SJSA1 (cell line): ENCODE results near the gene PIM1. TPM values are rescaled to one million over a fixed set of nuclear protein-coding genes. Genes with fewer than 3 reads are reported as not detected.

ENCODE experiments used
- DNase-seq, 2 experiments: peaks; one replicate each; pipeline ENCODE4 v3.0.0-alpha.2; 2015 to 2020; ENCODE audit warnings: low spot score in 2 of 2, low read depth in 1 of 2
- H3K27ac ChIP-seq: fragments of 250-450 bp; sonication (Bioruptor Pico); 2 replicates; pipeline ENCODE4 v1.5.1; 2020; ENCODE audit warnings: mild to moderate bottlenecking, moderate library complexity
- H3K27me3 ChIP-seq: fragments of 250-450 bp; sonication (Bioruptor Pico); replicated peaks from 2 replicates; pipeline ENCODE4 v1.5.1; 2020; ENCODE audit warnings: mild to moderate bottlenecking, moderate library complexity
- H3K36me3 ChIP-seq: fragments of 250-450 bp; sonication (Bioruptor Pico); 2 replicates; pipeline ENCODE4 v1.5.1; 2020; ENCODE audit warnings: mild to moderate bottlenecking
- H3K4me1 ChIP-seq: fragments of 250-450 bp; sonication (Bioruptor Pico); replicated peaks from 2 replicates; pipeline ENCODE4 v1.6.1; 2021; ENCODE audit warnings: mild to moderate bottlenecking
- H3K4me3 ChIP-seq: fragments of 250-450 bp; sonication (Bioruptor Pico); 2 replicates; pipeline ENCODE4 v1.5.1; 2020; ENCODE audit warnings: mild to moderate bottlenecking
- H3K9me3 ChIP-seq: fragments of 250-450 bp; sonication (Bioruptor Pico); replicated peaks from 2 replicates; pipeline ENCODE4 v1.5.1; 2020; ENCODE audit warnings: mild to moderate bottlenecking
- total RNA-seq: library from RNA; depleted of rRNA; stranded (reverse); fragments of >200 nt; shearing (Covaris generic); gene quantifications from 2 replicates; pipeline ENCODE4 v1.2.3, GENCODE V29; 2014; rRNA removed

The PIM1 gene
- total RNA-seq, 1 experiment from 2014 or later = 49.8 TPM

- H3K27me3 ChIP-seq = no peaks in the 10 kb centered on the region
- no peak overlapping the region for H3K27ac ChIP-seq
- DNase-seq = peak; percentile 63 to 79
- H3K4me3 ChIP-seq = peak overlapping the region; percentile 37
- no peaks in the 10 kb centered on the region for H3K9me3 ChIP-seq
- H3K36me3 ChIP-seq = no peaks in the 10 kb centered on the region
- no peaks in the 10 kb centered on the region for H3K4me1 ChIP-seq
Observed at GRCh38 chr6:37222125-37222967, 52.4 kb downstream of the PIM1 start.

- no peaks in the 10 kb centered on the region for H3K27me3 ChIP-seq
- no peak overlapping the region for H3K4me3 ChIP-seq
- no peaks in the 10 kb centered on the region for H3K36me3 ChIP-seq
- H3K27ac ChIP-seq = no peak overlapping the region
- no peaks in the 10 kb centered on the region for H3K9me3 ChIP-seq
- H3K4me1 ChIP-seq = no peaks in the 10 kb centered on the region
- DNase-seq = no peak
Observed at GRCh38 chr6:37222992-37223391, 53.0 kb downstream of the PIM1 start.

Other genes starting within 250 kb of the PIM1 start
- not detected in 2 replicates for gene PI16, start 215.4 kb upstream of the PIM1 start, total RNA-seq
- gene MTCH1, start 184.0 kb upstream of the PIM1 start, total RNA-seq = 272 and 297 TPM in 2 replicates
- not detected in 2 replicates for gene FGD2, start 164.5 kb upstream of the PIM1 start, total RNA-seq
- gene TBC1D22B, start 87.6 kb downstream of the PIM1 start, total RNA-seq = 4.4 and 6.6 TPM in 2 replicates
- gene TMEM217, start 88.0 kb downstream of the PIM1 start, total RNA-seq = 0.31 and 0.74 TPM in 2 replicates
- gene RNF8, start 183.8 kb downstream of the PIM1 start, total RNA-seq = 33.6 and 34.4 TPM in 2 replicates